Glutamatergic neuron (in vitro differentiated cells): ENCODE data around the gene PSG2. TPM values are rescaled to one million over a fixed set of nuclear protein-coding genes. Genes with fewer than 3 reads are reported as not detected.

ENCODE experiments used
- total RNA-seq: library from RNA; stranded (reverse); fragmentation: NEBNext Ultra II Directional; extraction: Animal tissue kit (Norgen Biotek cat#: 25700); gene quantifications from one replicate; pipeline ENCODE4 v1.2.1, GENCODE V29; 2021; ENCODE audit not compliant: unreplicated experiment

The PSG2 gene
- total RNA-seq, 1 donor from 2014 or later: not detected

Other genes starting within 250 kb of the PSG2 start
- not detected for gene PSG1, start 203.0 kb downstream of the PSG2 start, total RNA-seq
- not detected for gene PSG6, start 164.8 kb downstream of the PSG2 start, total RNA-seq
- not detected for gene PSG7, start 145.5 kb downstream of the PSG2 start, total RNA-seq
- gene PSG11, start 56.2 kb downstream of the PSG2 start, total RNA-seq: not detected
- not detected for gene PSG5, start 103.8 kb upstream of the PSG2 start, total RNA-seq
- not detected for gene PSG4, start 122.9 kb upstream of the PSG2 start, total RNA-seq
- gene PSG9, start 186.8 kb upstream of the PSG2 start, total RNA-seq: not detected